ENCODE data around the gene MYH3. TPM values are rescaled to one million over a fixed set of nuclear protein-coding genes. Genes with fewer than 3 reads are reported as not detected.
A peak's percentile ranks its signal among the peaks of the same experiment; 100 is the strongest.

The MYH3 gene
- total RNA-seq, 2 experiments from 2014 or later: 3.2 to 3.4 TPM

DNA sequence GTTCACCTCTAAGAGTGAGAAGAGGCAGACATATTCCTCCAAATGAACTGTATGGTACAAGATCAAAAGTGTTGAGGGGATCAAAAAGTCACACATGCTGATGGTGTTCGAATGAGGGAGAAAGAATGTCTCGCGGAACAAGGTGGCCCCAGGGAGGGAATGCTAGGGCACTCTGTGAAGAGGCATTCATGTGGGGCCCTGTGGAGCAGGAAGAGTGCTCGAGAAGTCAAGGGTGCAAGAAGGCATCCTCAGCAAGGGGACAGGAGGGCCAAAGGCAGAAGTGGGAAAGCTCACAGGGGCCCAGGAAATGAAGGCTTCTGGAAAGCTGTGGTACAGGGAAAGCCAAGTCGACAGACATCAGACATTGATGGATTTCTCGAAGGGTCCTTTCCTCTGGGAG lies 6.1 kb upstream of the MYH3 start:
- Mint-ChIP-seq H3K4me3 (no peak overlapping the region), H3K9me3 (no peaks in the 10 kb centered on the region), H3K27ac (no peak overlapping the region), H3K36me3 (peaks cover 10% of the 10 kb centered on the region), H3K4me1 (no peaks in the 10 kb centered on the region), H3K27me3 (no peaks in the 10 kb centered on the region)
- DNase-seq: no peak

DNA sequence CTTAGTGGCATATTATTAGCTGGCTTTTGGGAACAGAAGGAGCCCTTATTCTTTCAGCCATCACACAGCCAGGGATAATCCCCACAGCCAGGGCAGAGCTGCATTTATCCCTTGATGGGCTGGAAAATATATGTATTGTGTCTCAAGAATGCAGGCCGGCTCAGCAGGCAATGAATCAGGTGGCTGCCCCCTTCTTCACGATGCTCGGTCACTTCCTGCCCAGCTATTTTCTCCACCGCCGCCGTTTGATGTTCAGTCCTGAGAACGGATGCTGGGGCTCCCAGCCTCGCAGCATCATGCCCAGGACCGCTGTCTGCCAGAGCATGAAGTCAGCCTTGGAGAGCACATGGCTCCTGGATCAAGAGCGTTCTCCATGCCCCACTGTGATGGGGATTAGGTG lies 4.3 kb upstream of the MYH3 start:
- Mint-ChIP-seq H3K36me3 (peaks cover 10% of the 10 kb centered on the region), H3K27me3 (no peaks in the 10 kb centered on the region), H3K9me3 (no peaks in the 10 kb centered on the region), H3K4me1 (no peaks in the 10 kb centered on the region), H3K27ac (no peak overlapping the region), H3K4me3 (no peak overlapping the region)
- no peak for DNase-seq

DNA sequence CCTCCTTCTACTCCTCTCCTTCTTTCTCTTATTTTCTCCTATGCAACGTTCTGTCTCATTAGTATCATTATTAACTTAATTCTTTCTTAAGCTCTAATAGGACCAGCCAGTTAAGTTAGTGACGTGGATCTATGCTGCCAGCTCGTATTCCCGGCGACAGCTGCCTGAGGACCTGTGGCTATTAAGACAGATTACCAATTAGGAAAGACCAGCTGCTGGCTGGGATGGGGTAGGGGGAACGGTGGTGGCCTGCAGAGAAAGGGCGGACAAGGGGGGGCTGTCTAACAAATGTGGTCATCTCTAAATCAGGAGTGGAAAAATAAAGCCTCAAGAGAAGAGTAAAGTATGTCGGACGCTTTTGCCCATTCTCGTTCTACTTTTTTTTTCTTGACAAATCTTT lies 770 bp upstream of the MYH3 start:
- H3K4me3 Mint-ChIP-seq: no peak overlapping the region
- H3K36me3 Mint-ChIP-seq: peaks cover 4% of the 10 kb centered on the region
- H3K4me1 Mint-ChIP-seq: peaks cover 6% of the 10 kb centered on the region
- no peak overlapping the region for H3K27ac Mint-ChIP-seq
- DNase-seq: no peak
- H3K27me3 Mint-ChIP-seq: peaks cover 4% of the 10 kb centered on the region
- no peaks in the 10 kb centered on the region for H3K9me3 Mint-ChIP-seq

DNA sequence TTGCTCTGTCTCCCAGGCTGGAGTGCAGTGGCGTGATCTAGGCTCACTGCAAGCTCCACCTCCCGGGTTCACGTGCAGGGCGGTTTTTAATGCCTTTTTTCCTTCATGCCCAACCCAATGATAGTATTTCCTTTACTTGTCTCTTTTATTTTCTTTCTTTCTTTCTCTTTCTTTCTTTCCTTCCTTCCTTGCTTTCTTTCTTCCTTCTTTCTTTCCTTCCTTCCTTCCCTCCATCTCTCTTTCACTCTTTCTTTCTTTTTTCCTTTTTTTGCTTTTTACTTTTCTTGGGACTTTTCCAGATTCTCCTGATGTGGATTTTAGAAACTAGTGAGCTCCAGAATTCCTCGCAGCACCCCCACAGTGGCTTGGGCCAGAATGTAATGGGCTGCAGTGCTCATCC lies 3.1 kb downstream of the MYH3 start:
- no peak for DNase-seq
- H3K4me1 Mint-ChIP-seq: peaks cover 9% of the 10 kb centered on the region
- no peak overlapping the region for H3K4me3 Mint-ChIP-seq
- H3K36me3 Mint-ChIP-seq: peaks cover 7% of the 10 kb centered on the region
- no peaks in the 10 kb centered on the region for H3K9me3 Mint-ChIP-seq
- no peak overlapping the region for H3K27ac Mint-ChIP-seq
- peaks cover 4% of the 10 kb centered on the region for H3K27me3 Mint-ChIP-seq

DNA sequence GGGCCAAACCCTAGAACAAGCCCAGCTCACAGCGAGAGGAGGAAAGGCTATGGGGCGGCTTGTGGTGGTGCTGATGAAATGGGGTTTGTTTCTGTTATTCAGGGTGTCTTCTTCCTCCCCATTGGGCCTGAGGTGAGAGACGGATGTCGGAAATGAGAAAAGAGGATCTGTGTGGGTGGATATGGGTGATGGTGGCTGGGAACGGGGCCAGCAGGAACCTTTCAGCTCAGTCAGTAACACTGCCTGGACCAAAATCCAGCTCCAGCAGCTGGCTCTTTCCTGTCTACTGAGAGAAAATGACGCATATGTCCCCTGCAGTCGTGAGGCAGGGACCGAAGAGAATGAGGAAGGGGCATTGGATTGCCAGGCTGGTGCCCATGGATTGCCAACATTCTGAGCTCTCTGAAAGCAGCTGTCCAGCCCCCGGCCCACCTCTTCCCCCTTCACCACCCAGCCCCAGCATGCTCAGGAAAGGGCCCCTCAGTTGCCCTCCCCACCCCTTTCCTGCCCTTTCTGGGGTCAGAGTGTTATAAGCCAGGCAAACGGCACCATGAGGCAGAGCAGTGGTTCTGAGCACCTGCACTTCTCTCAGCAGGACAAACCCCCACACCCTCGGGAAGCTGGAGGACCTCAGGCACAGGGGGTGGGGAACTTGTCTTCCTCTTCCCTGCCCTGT lies 4.0 kb downstream of the MYH3 start:
- peak; percentile 40 for DNase-seq
- H3K9me3 Mint-ChIP-seq: no peaks in the 10 kb centered on the region
- H3K4me1 Mint-ChIP-seq: peaks cover 9% of the 10 kb centered on the region
- peak overlapping the region; percentile 80 for H3K27ac Mint-ChIP-seq
- peaks cover 7% of the 10 kb centered on the region for H3K36me3 Mint-ChIP-seq
- H3K27me3 Mint-ChIP-seq: peaks cover 4% of the 10 kb centered on the region
- peak overlapping the region; percentile 30 for H3K4me3 Mint-ChIP-seq

DNA sequence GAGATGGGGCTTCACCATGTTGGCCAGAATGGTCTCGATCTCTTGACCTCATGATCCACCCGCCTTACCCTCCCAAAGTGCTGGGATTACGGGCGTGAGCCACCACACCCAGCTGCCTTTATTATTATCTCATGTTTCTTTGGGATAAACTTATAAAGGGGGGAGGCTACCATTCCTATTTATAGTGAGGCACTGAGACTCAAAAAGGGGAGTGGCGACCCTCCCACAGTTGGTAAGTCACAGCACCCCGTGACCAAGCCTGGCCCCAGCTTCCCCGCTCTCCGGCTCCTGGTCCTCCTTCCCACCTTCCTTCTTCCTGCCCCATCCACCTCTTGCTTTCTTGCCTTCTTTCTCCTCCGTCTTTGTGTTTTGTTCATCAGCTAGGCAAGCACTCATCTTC lies 5.2 kb downstream of the MYH3 start:
- Mint-ChIP-seq H3K9me3 (no peaks in the 10 kb centered on the region), H3K27ac (no peak overlapping the region), H3K4me1 (peaks cover 9% of the 10 kb centered on the region), H3K36me3 (peaks cover 12% of the 10 kb centered on the region), H3K4me3 (no peak overlapping the region), H3K27me3 (peaks cover 4% of the 10 kb centered on the region)
- DNase-seq: no peak

DNA sequence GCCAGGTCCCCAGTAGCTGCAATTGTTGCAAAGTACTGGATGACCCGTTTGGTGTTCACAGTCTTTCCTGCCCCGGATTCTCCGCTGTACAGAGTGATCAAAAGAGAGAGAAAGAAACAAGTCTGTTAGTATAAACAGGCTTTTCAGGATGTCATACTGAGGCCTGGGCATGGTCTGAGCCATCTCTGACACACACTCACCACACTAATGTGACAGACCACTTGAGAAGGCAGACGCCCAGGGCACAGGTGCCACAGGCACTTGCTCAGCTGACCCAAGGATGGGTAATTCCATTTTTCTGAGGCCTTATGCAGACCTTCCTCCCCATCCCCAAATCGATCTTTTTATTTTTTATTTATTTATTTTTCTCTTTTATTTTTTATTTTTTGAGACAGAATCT lies 7.5 kb downstream of the MYH3 start:
- Mint-ChIP-seq H3K4me1 (peaks cover 9% of the 10 kb centered on the region), H3K27me3 (peaks cover 4% of the 10 kb centered on the region), H3K36me3 (peaks cover 12% of the 10 kb centered on the region), H3K27ac (no peak overlapping the region), H3K9me3 (no peaks in the 10 kb centered on the region), H3K4me3 (no peak overlapping the region)
- no peak for DNase-seq

DNA sequence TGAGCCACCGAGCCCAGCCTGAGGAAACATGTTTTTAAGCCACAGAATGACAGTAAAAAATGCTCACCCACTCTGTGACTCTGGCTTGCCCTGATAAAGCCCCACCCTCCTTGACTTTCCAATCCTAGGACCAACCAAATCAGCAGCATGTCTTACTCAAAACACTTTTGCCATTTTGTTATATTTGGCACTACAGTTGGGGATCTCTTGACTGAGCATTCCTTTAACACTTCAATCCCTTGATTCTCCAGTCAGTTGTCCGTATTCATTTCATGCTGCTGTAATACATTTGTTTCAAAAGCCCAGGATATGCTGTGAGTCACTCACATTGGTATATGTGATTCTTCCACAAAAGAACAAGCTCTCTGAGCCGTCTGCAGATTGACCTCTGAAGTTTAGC lies 8.2 kb downstream of the MYH3 start:
- Mint-ChIP-seq H3K27me3 (peaks cover 1% of the 10 kb centered on the region), H3K36me3 (peaks cover 11% of the 10 kb centered on the region), H3K4me1 (peaks cover 9% of the 10 kb centered on the region), H3K27ac (no peak overlapping the region), H3K4me3 (no peak overlapping the region), H3K9me3 (no peaks in the 10 kb centered on the region)
- no peak for DNase-seq

DNA sequence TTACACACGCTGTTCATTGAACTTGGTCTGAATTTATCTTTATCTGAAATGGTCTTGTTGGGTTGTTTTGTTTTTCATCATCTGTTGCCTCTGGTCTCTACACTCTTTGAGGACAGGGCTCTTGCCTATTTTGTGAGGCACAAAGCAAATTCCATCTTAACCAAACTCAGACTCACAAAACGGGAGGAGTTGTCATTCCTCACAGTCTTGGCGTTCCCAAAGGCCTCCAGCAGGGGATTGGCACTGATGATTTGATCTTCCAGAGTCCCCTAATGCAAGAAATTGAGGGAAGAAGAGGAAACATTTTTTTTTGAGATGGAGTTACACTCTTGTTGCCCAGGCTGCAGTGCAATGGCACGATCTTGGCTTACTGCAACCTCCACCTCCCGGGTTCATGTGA lies 8.7 kb downstream of the MYH3 start:
- no peak for DNase-seq
- Mint-ChIP-seq H3K4me1 (peaks cover 5% of the 10 kb centered on the region), H3K9me3 (no peaks in the 10 kb centered on the region), H3K27me3 (no peaks in the 10 kb centered on the region), H3K36me3 (peaks cover 11% of the 10 kb centered on the region), H3K27ac (no peak overlapping the region), H3K4me3 (no peak overlapping the region)

DNA sequence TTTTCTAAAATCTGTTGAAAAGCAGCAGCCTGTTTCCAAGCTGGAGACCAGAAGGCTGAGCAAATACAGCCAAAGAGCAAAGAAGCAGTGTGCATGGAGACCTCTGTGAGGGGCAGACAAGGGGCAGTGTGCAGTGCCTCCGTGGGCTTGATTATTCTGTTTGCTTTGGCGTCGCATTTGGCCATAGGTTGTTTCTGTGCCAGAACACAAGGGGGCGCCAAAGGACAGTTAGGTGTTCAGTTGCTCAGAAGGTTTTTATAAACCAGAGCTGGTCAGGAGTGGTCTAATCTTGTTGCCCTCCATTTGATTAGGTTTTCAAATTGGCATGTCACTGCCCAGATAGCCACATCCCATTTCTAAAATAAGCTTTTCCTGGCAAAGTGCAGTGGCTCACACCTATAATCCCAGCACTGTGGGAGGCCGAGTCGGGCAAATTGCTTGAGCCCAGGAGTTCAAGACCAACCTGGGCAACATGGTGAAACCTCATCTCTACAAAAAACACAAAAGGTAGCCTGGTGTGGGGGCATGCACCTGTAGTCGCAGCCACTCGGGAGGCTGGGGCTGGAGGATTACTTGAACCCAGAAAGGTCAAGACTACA lies 10.6 kb downstream of the MYH3 start:
- H3K27ac Mint-ChIP-seq: no peak overlapping the region
- H3K4me1 Mint-ChIP-seq: no peaks in the 10 kb centered on the region
- H3K9me3 Mint-ChIP-seq: no peaks in the 10 kb centered on the region
- DNase-seq: peak; percentile 67
- no peak overlapping the region for H3K4me3 Mint-ChIP-seq
- peaks cover 10% of the 10 kb centered on the region for H3K36me3 Mint-ChIP-seq
- no peaks in the 10 kb centered on the region for H3K27me3 Mint-ChIP-seq

DNA sequence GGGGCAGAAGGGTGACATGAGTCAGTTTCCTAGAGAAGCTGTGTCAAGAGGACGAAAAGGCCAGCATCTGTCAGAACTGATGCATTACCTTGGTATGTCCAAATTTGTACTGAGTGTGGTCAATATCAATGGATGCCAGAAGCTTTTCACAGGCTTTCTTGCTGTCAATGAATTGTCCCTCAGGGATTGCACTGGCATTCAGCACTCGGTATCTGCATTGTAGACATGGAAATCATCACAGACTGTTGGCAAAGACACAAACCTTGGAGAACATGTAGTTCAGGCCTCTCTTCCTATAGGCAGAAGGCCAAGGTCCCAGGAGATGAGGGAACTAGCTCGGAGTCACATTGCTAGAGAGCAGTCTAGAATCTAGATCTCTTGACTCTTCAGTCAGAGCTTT lies 16.6 kb downstream of the MYH3 start:
- no peaks in the 10 kb centered on the region for H3K27me3 Mint-ChIP-seq
- no peak overlapping the region for H3K4me3 Mint-ChIP-seq
- H3K4me1 Mint-ChIP-seq: peaks cover 3% of the 10 kb centered on the region
- no peak for DNase-seq
- H3K9me3 Mint-ChIP-seq: no peaks in the 10 kb centered on the region
- no peak overlapping the region for H3K27ac Mint-ChIP-seq
- peaks cover 14% of the 10 kb centered on the region for H3K36me3 Mint-ChIP-seq

DNA sequence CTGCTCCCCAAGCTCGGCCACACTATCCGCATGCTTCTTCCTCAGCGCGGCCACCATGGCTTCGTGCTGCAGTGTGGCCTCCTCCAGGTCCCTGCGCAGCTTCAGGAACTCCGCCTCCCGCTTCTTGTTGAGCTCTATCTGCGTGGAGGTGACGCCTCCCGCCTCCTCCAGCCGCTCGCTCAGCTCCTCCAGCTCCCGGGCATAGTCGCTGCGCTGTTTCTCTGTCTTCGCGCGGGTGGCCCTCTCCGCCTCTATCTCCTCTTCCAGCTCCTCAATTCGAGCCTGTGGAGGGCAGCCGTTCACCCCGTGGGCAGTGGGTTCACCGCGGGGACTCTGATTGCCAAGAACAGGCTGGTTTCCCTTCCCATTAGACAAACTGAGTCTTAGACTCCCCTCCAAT lies 19.0 kb downstream of the MYH3 start:
- H3K27me3 Mint-ChIP-seq: no peaks in the 10 kb centered on the region
- no peaks in the 10 kb centered on the region for H3K9me3 Mint-ChIP-seq
- DNase-seq: no peak
- no peak overlapping the region for H3K4me3 Mint-ChIP-seq
- H3K4me1 Mint-ChIP-seq: peaks cover 3% of the 10 kb centered on the region
- no peak overlapping the region for H3K27ac Mint-ChIP-seq
- H3K36me3 Mint-ChIP-seq: peaks cover 14% of the 10 kb centered on the region

DNA sequence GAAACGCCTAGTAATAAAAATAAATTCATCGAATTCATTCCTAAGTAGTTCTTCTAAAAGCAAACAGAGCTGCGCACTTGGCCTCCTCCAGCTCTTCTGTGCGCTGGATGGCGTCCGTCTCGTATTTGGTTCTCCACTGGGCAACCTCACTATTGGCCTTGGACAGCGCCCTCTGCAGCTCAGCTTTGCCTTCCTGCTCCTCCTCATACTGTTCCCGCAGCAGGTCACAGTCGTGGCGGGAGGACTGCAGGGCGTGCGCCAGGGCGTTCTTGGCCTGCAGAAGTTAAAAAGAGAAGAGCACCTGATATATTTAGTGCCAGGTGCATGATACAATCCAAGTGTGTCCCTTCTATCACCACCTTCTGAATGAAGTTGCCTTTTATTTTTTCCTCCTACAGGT lies 21.8 kb downstream of the MYH3 start:
- Mint-ChIP-seq H3K4me1 (peaks cover 5% of the 10 kb centered on the region), H3K4me3 (no peak overlapping the region), H3K36me3 (peaks cover 17% of the 10 kb centered on the region), H3K27me3 (no peaks in the 10 kb centered on the region), H3K27ac (no peak overlapping the region), H3K9me3 (no peaks in the 10 kb centered on the region)
- DNase-seq: no peak

DNA sequence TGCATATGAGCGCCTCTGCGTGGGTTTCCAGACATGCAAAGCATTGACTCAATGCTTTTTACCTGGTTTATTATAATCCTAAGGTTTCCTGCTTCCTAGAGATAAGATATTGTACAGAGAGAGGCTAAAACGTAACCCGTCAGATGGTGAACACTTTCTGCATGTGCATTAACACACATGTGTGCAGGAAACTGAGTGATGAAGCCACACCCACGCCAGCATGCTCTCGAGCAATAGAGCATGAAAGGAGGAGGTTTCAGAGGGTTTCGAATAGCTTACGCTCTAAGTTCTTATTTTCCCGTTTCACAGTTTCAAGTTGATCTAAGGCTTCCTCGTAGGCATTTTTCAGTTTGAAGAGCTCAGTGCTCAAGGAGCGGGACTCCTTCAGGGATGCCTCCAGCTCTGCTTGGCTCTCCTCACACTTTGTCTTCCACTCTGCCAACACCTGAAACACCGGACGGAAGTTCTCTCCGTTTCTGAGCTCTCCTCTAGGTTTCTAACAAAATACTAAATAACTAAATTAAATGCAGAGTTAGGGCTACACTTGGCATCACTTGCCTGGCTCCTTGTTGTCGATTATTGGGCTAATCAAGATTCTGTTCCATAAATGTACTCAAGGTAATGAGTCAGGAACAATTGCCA lies 23.2 kb downstream of the MYH3 start:
- no peak overlapping the region for H3K27ac Mint-ChIP-seq

DNA sequence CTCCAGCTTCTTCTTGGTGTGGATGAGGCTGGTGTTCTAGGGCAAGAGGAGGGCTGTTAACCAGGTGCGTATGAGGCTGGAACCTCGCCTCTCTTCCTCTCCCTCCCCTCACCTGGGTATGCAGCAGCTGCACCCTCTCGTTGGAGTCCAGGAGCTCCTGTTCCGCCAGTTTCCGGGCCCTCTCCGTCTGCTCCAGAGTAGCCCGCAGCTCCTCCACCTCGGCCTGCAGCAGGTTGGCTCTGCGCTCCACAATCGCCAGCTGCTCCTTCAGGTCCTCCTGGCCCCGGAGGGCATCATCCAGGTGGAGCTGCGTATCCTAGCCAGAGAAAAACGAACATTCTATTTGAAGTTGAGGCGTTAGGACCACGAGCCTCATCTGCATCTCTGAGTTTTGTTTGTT lies 25.4 kb downstream of the MYH3 start:
- H3K4me3 Mint-ChIP-seq: no peak overlapping the region
- no peak for DNase-seq
- no peaks in the 10 kb centered on the region for H3K27me3 Mint-ChIP-seq
- H3K9me3 Mint-ChIP-seq: no peaks in the 10 kb centered on the region
- peaks cover 5% of the 10 kb centered on the region for H3K4me1 Mint-ChIP-seq
- H3K36me3 Mint-ChIP-seq: peaks cover 28% of the 10 kb centered on the region
- no peak overlapping the region for H3K27ac Mint-ChIP-seq

More for the DNA sequence above, 23.2 kb downstream of the MYH3 start:
- Mint-ChIP-seq H3K27me3 (no peaks in the 10 kb centered on the region), H3K9me3 (no peaks in the 10 kb centered on the region), H3K4me1 (peaks cover 5% of the 10 kb centered on the region), H3K36me3 (peaks cover 31% of the 10 kb centered on the region), H3K4me3 (no peak overlapping the region)
- no peak for DNase-seq

Data from activated naive CD8-positive, alpha-beta T cell treated with anti-CD3 and anti-CD28 coated beads for 36 hours (primary cell).